H9 (cell line): Measurements from ENCODE around the gene RALGAPB. TPM values are rescaled to one million over a fixed set of nuclear protein-coding genes. Genes with fewer than 3 reads are reported as not detected.

ENCODE experiments used
- DNase-seq: peaks from one replicate; pipeline ENCODE4 v3.0.0-alpha.2; 2017
- H2AFZ ChIP-seq: one replicate; pipeline ENCODE4 v1.6.1; 2013; ENCODE audit warnings: mild to moderate bottlenecking, low read length, control low read depth, moderate library complexity
- H2AK5ac ChIP-seq: 2 replicates; pipeline ENCODE4 v1.6.1; 2013; ENCODE audit warnings: low read length, control low read depth, mixed read lengths; ENCODE audit not compliant: insufficient read length
- H2BK120ac ChIP-seq: one replicate; pipeline ENCODE4 v1.6.1; 2013; ENCODE audit warnings: low read depth, mild to moderate bottlenecking, low read length, control low read depth, inconsistent platforms; ENCODE audit not compliant: poor library complexity, severe bottlenecking
- H2BK12ac ChIP-seq: 2 replicates; pipeline ENCODE4 v1.6.1; 2013; ENCODE audit warnings: low read length, control low read depth, mixed read lengths, low read depth; ENCODE audit not compliant: insufficient read length
- H2BK15ac ChIP-seq: 2 replicates; pipeline ENCODE4 v1.6.1; 2013; ENCODE audit warnings: low read depth, low read length, control low read depth
- H2BK20ac ChIP-seq: one replicate; pipeline ENCODE4 v1.6.1; 2013; ENCODE audit warnings: low read depth, mild to moderate bottlenecking, low read length, control low read depth, inconsistent platforms; ENCODE audit not compliant: poor library complexity, severe bottlenecking
- H2BK5ac ChIP-seq: 2 replicates; pipeline ENCODE4 v1.6.1; 2013; ENCODE audit warnings: low read length, control low read depth, mixed read lengths; ENCODE audit not compliant: insufficient read length
- H3K14ac ChIP-seq: 2 replicates; pipeline ENCODE4 v1.6.1; 2013; ENCODE audit warnings: low read length, control low read depth; ENCODE audit not compliant: insufficient read depth
- H3K18ac ChIP-seq: 2 replicates; pipeline ENCODE4 v1.6.1; 2013; ENCODE audit warnings: low read depth, mild to moderate bottlenecking, mixed read lengths, low read length, control low read depth; ENCODE audit not compliant: insufficient read length
- H3K23ac ChIP-seq: 2 replicates; pipeline ENCODE4 v1.6.1; 2013; ENCODE audit warnings: low read length, control low read depth, mixed read lengths, low read depth; ENCODE audit not compliant: insufficient read length
- H3K23me2 ChIP-seq: 2 replicates; pipeline ENCODE4 v1.6.1; 2013; ENCODE audit warnings: low read depth, mild to moderate bottlenecking, mixed read lengths, low read length, control low read depth; ENCODE audit not compliant: insufficient read length, poor library complexity, severe bottlenecking
- H3K27ac ChIP-seq: 2 replicates; pipeline ENCODE4 v1.5.1; 2013; ENCODE audit warnings: low read length, control low read depth, mixed read lengths, low read depth; ENCODE audit not compliant: insufficient read length
- H3K27me3 ChIP-seq: 2 replicates; pipeline ENCODE4 v1.6.1; 2013; ENCODE audit warnings: low read length, control low read depth, inconsistent platforms; ENCODE audit not compliant: insufficient read depth
- H3K4ac ChIP-seq: 2 replicates; pipeline ENCODE4 v1.6.1; 2013; ENCODE audit warnings: low read depth, mild to moderate bottlenecking, control low read depth, inconsistent platforms, low read length, moderate library complexity
- H3K4me1 ChIP-seq: 2 replicates; pipeline ENCODE4 v1.6.1; 2013; ENCODE audit warnings: low read length, control low read depth, inconsistent platforms; ENCODE audit not compliant: insufficient read depth
- H3K4me2 ChIP-seq: 2 replicates; pipeline ENCODE4 v1.6.1; 2013; ENCODE audit warnings: low read length, control low read depth, mixed read lengths; ENCODE audit not compliant: insufficient read length, insufficient read depth
- H3K56ac ChIP-seq: 2 replicates; pipeline ENCODE4 v1.6.1; 2013; ENCODE audit warnings: low read depth, mild to moderate bottlenecking, mixed read lengths, low read length, control low read depth; ENCODE audit not compliant: insufficient read length
- H3K79me1 ChIP-seq: 2 replicates; pipeline ENCODE4 v1.6.1; 2013; ENCODE audit warnings: low read depth, mild to moderate bottlenecking, moderate library complexity, low read length, control low read depth, inconsistent platforms; ENCODE audit not compliant: insufficient read depth, poor library complexity, severe bottlenecking
- H3K79me2 ChIP-seq: 2 replicates; pipeline ENCODE4 v1.6.1; 2013; ENCODE audit warnings: low read length, control low read depth, inconsistent platforms; ENCODE audit not compliant: insufficient read depth
- H3K9ac ChIP-seq: 2 replicates; pipeline ENCODE4 v1.6.1; 2013; ENCODE audit warnings: low read length, control low read depth, mixed read lengths; ENCODE audit not compliant: insufficient read length; ENCODE audit errors: extremely low read depth
- H3K9me3 ChIP-seq: one replicate; pipeline ENCODE4 v1.6.1; 2013; ENCODE audit warnings: low read depth, low read length, inconsistent platforms; ENCODE audit not compliant: control insufficient read depth
- H3T11ph ChIP-seq: one replicate; pipeline ENCODE4 v1.6.1; 2013; ENCODE audit warnings: mild to moderate bottlenecking, low read length, control low read depth, inconsistent platforms
- H4K20me1 ChIP-seq: one replicate; pipeline ENCODE4 v1.6.1; 2013; ENCODE audit not compliant: control insufficient read depth, insufficient read length, insufficient read depth
- H4K5ac ChIP-seq: 2 replicates; pipeline ENCODE4 v1.6.1; 2013; ENCODE audit warnings: low read depth, mild to moderate bottlenecking, mixed read lengths, low read length, control low read depth; ENCODE audit not compliant: insufficient read length
- H4K8ac ChIP-seq: replicated peaks from 2 replicates; pipeline ENCODE4 v1.6.1; 2013; ENCODE audit warnings: low read length, control low read depth, mixed read lengths, low read depth; ENCODE audit not compliant: insufficient read length
- H4K91ac ChIP-seq: 2 replicates; pipeline ENCODE4 v1.6.1; 2013; ENCODE audit warnings: low read depth, mild to moderate bottlenecking, moderate library complexity, mixed read lengths, low read length, control low read depth; ENCODE audit not compliant: insufficient read length
- H3K27ac Mint-ChIP-seq, 3 experiments: 2 replicates in 2 of 3; 3 replicates in 1 of 3; pipeline ENCODE4 v1.8.0; 2020 to 2021; ENCODE audit warnings: mixed read lengths in 3 of 3, mild to moderate bottlenecking in 1 of 3, moderate library complexity in 1 of 3
- H3K27me3 Mint-ChIP-seq: 2 replicates; pipeline ENCODE4 v1.8.0; 2021; ENCODE audit warnings: low read depth, mild to moderate bottlenecking, moderate library complexity, mixed read lengths
- H3K36me3 Mint-ChIP-seq, 3 experiments: 2 replicates in 2 of 3; 3 replicates in 1 of 3; pipeline ENCODE4 v1.8.0; 2020 to 2021; ENCODE audit warnings: low read depth in 3 of 3, mixed read lengths in 3 of 3; ENCODE audit not compliant: insufficient read depth in 1 of 3
- H3K4me1 Mint-ChIP-seq, 2 experiments: 2 replicates each; pipeline ENCODE4 v1.8.0; 2020; ENCODE audit warnings: mixed read lengths in 2 of 2
- H3K4me3 Mint-ChIP-seq, 2 experiments: 2 replicates in 1 of 2; 3 replicates in 1 of 2; pipeline ENCODE4 v1.8.0; 2020 to 2021; ENCODE audit warnings: mild to moderate bottlenecking in 2 of 2, mixed read lengths in 2 of 2, moderate library complexity in 1 of 2
- H3K9me3 Mint-ChIP-seq, 2 experiments: 2 replicates in 1 of 2; 3 replicates in 1 of 2; pipeline ENCODE4 v1.8.0; 2020; ENCODE audit warnings: mild to moderate bottlenecking in 2 of 2, mixed read lengths in 2 of 2, moderate library complexity in 1 of 2
- CTCF ChIP-seq: fragments of 200-600 bp; sonication (generic); conservative IDR thresholded peaks from 3 replicates; pipeline ENCODE4 v1.8.0; 2021; ENCODE audit warnings: antibody characterized with exemption, mild to moderate bottlenecking
- WGBS: extraction: QIAGEN DNeasy Blood & Tissue Kit; methylation state at CpG from one replicate; pipeline ENCODE4 v1.1.7; 2013; ENCODE audit warnings: missing lambda C conversion rate, low lambda C conversion rate, mixed read lengths; ENCODE audit not compliant: insufficient read length; ENCODE audit errors: extremely low coverage; 5-methylcytosine and 5-hydroxymethylcytosine counted together
- total RNA-seq: library from RNA; stranded (reverse); gene quantifications from 2 replicates; pipeline ENCODE4 v1.2.1, GENCODE V29; 2021

The RALGAPB gene
- total RNA-seq, 1 experiment from 2014 or later = 28.5 TPM

- no peak overlapping the region for H3K14ac ChIP-seq
- no peak overlapping the region for H2BK15ac ChIP-seq
- H3K9me3 ChIP-seq = no peaks in the 10 kb centered on the region
- H3K27me3 ChIP-seq = no peaks in the 10 kb centered on the region
- H3K79me2 ChIP-seq = peaks cover 44% of the 10 kb centered on the region; the same call in 1 of the 2 replicates
- peaks cover 5% of the 10 kb centered on the region for H4K20me1 ChIP-seq
- no peak overlapping the region for H3K4ac ChIP-seq
- Mint-ChIP-seq H3K36me3 (peaks cover 40 to 43% (median 42%) of the 10 kb centered on the region in 3 experiments), H3K9me3 (peaks cover 0 to 1% of the 10 kb centered on the region in 2 experiments; a peak in 1 of 5 replicates), H3K4me3 (peak overlapping the region; percentile 96 to 98), H3K4me1 (peaks cover 26 to 28% of the 10 kb centered on the region in 2 experiments), H3K27ac (peak overlapping the region in 1 of 3 experiments; percentile 68; a peak in 1 of 7 replicates), H3K27me3 (peaks cover 9% of the 10 kb centered on the region)
- no peak overlapping the region for H2AFZ ChIP-seq
- H4K91ac ChIP-seq = no peak overlapping the region
- H3K23me2 ChIP-seq = peaks cover 9% of the 10 kb centered on the region
- no peak overlapping the region for H3K4me2 ChIP-seq
- no peak overlapping the region for H4K8ac ChIP-seq
- H2BK12ac ChIP-seq = no peak overlapping the region
- no peak overlapping the region for H3K9ac ChIP-seq
- no peak; the same call in 2 of the 3 replicates for TF ChIP-seq CTCF
- H2BK120ac ChIP-seq = no peak overlapping the region
- H3K18ac ChIP-seq = no peak overlapping the region
- H2BK5ac ChIP-seq = no peak overlapping the region
- H3K56ac ChIP-seq = no peak overlapping the region
- DNase-seq = no peak
- H3K79me1 ChIP-seq = peaks cover 13% of the 10 kb centered on the region
- H2AK5ac ChIP-seq = no peak overlapping the region
- no peak overlapping the region for H3K23ac ChIP-seq
- H3K27ac ChIP-seq = no peak overlapping the region
- peaks cover 2% of the 10 kb centered on the region; the same call in 1 of the 2 replicates for H3K4me1 ChIP-seq
- no peak overlapping the region for H2BK20ac ChIP-seq
- no peak overlapping the region for H3T11ph ChIP-seq
- WGBS = no CpG with 5 or more reads among the region's 6 CpGs
- no peak overlapping the region for H4K5ac ChIP-seq
Measured at GRCh38 chr20:38435555-38435939, 37.1 kb upstream of the RALGAPB start.
